BE2C (cell line): ENCODE results near the gene FAM174C.

ENCODE experiments used
- DNase-seq: peaks from one replicate; pipeline ENCODE4 v3.0.0-alpha.2; 2020
- H3K27me3 ChIP-seq: fragments of 250-450 bp; sonication (Bioruptor Pico); 2 replicates; pipeline ENCODE4 v1.5.1; 2020; ENCODE audit warnings: mild to moderate bottlenecking
- H3K36me3 ChIP-seq: fragments of 250-450 bp; sonication (Bioruptor Pico); 2 replicates; pipeline ENCODE4 v1.5.1; 2020; ENCODE audit warnings: mild to moderate bottlenecking
- H3K4me1 ChIP-seq: fragments of 250-450 bp; sonication (Bioruptor Pico); 2 replicates; pipeline ENCODE4 v1.5.1; 2020
- H3K4me3 ChIP-seq: 2 replicates; pipeline ENCODE4 v1.5.1; 2011; ENCODE audit warnings: low read depth, low read length
- H3K9me3 ChIP-seq: fragments of 250-450 bp; sonication (Bioruptor Pico); 2 replicates; pipeline ENCODE4 v1.5.1; 2020
- CTCF ChIP-seq: IDR thresholded peaks from 2 replicates; pipeline ENCODE4 v1.5.1; 2012; ENCODE audit warnings: mild to moderate bottlenecking, low read depth, low read length

The FAM174C gene

GRCh38 chr19:1280636-1281568 is 5.6 kb downstream of the FAM174C start:
- no peak for TF ChIP-seq CTCF
- no peak overlapping the region for H3K4me3 ChIP-seq
- H3K36me3 ChIP-seq, result peaks cover 12% of the 10 kb centered on the region
- no peaks in the 10 kb centered on the region for H3K9me3 ChIP-seq
- no peaks in the 10 kb centered on the region for H3K4me1 ChIP-seq
- no peak for DNase-seq
- H3K27me3 ChIP-seq, result peaks cover 10% of the 10 kb centered on the region

GRCh38 chr19:1281569-1282287 is 6.4 kb downstream of the FAM174C start:
- H3K4me3 ChIP-seq, result no peak overlapping the region
- no peak for TF ChIP-seq CTCF
- no peaks in the 10 kb centered on the region for H3K9me3 ChIP-seq
- no peaks in the 10 kb centered on the region for H3K4me1 ChIP-seq
- H3K36me3 ChIP-seq, result peaks cover 12% of the 10 kb centered on the region
- peaks cover 15% of the 10 kb centered on the region for H3K27me3 ChIP-seq
- DNase-seq, result no peak

DNA sequence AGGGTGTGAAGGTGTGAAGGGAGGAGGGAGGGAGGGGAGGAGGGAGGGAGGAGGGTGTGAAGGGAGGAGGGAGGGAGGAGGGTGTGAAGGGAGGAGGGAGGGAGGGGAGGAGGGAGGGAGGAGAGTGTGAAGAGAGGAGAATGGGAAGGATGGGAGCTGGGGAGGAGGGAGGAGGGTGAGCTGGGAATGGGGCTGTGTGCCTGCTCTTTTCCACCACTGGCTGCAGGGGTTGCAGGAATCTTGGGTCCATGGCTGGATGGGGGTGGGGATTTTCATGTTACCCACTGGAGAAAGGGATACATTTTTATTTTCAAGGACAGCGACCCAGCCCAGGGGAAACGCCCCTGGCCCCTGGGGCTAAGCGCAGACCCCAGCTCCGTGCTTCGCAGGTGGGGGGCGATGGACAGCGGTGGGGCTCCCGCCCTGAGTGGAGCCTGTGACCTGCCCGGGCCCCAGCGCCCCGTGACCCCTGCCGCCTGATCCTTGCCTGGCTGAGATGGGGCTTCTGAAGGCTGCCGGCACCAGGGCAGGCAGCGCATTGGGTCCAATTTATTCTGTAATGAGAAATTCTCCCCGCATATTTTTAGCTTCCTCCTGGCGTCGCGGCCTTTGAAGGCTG is 7.4 kb downstream of the FAM174C start:
- Histone ChIP-seq H3K4me3 (no peak overlapping the region), H3K4me1 (no peaks in the 10 kb centered on the region), H3K27me3 (peaks cover 24% of the 10 kb centered on the region), H3K36me3 (peaks cover 10% of the 10 kb centered on the region), H3K9me3 (no peaks in the 10 kb centered on the region)
- DNase-seq, result no peak
- no peak for TF ChIP-seq CTCF

DNA sequence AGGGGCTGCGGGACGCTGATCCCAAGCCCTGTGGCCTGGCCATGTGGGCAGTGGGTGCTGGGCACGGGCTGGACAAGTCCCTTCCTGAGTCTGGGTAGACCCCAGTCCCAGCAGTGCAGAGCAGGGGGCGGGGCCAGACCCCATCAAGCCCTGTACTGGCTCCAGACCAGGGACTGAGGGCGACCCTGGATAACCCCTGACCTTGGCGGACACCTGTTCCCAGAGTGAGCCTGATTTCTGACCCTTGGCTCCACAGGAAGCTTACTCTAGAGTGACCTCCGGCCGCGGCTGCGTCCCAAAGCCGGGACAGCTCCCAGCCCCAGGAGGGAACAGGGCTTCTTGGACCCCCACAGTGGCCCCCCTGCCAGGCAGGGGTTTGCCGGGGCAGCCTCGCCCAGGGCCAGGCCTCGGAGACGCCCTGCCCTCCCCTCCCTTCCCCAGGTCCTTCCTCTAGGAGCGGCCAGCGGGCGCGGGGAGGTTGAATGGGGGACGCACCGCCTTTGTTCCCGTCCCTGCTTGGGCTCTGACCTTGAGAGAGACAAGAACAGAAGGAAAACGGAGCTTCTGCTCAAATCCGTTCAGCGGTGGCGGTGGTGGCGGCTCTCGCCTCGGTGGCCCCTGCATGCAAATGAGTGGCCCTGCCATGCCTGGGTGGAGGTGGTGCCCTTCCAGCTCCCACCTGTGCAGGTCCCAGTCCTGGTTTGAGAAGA is 8.0 kb downstream of the FAM174C start:
- Histone ChIP-seq H3K4me1 (no peaks in the 10 kb centered on the region), H3K9me3 (no peaks in the 10 kb centered on the region), H3K36me3 (peaks cover 8% of the 10 kb centered on the region), H3K27me3 (peaks cover 29% of the 10 kb centered on the region), H3K4me3 (no peak overlapping the region)
- no peak for DNase-seq
- TF ChIP-seq CTCF, result no peak

DNA sequence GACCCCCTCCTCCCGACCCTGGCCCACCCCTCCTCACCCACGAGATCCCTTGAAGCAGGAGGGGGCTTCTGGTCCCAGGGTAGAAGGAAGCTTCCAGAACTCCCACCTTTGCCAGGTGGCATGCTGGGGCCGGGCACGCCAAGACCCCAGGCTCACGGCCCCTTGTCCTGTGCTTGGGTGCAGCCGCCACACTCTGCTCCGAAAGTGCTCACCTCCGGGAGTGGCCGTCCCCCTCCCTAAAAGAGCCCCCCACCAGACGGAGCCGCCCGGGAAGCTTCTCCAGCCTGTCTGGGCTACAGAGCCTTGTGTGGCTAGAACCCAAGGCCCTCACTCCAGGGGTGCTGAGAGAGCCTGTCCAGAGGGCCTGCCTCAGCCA is 8.6 kb downstream of the FAM174C start:
- Histone ChIP-seq H3K36me3 (peaks cover 6% of the 10 kb centered on the region), H3K4me1 (no peaks in the 10 kb centered on the region), H3K4me3 (no peak overlapping the region), H3K9me3 (no peaks in the 10 kb centered on the region), H3K27me3 (peaks cover 29% of the 10 kb centered on the region)
- no peak for DNase-seq
- no peak for TF ChIP-seq CTCF
